Measurements from ENCODE around the gene TXNDC16.

DNA sequence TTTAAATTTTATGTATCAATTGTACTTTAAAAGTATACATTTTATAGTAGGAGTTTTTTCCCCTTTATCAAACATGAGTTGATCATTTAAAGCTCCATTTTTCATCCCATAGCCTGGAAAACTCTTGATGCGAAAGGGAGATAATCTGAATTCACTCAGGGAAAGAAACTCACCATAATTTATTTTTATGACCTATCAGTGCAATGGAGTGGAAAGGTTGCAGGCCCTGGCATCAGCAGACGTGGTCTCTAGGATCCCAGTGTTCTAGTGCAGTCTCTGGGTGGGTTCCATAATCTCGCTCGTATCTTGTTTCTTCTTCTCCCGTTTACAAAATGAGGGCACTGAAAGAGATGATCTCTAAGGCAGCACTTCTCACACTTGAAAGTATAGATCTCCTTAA lies 153.2 kb downstream of the TXNDC16 start:
- TF ChIP-seq, protein P1, sequence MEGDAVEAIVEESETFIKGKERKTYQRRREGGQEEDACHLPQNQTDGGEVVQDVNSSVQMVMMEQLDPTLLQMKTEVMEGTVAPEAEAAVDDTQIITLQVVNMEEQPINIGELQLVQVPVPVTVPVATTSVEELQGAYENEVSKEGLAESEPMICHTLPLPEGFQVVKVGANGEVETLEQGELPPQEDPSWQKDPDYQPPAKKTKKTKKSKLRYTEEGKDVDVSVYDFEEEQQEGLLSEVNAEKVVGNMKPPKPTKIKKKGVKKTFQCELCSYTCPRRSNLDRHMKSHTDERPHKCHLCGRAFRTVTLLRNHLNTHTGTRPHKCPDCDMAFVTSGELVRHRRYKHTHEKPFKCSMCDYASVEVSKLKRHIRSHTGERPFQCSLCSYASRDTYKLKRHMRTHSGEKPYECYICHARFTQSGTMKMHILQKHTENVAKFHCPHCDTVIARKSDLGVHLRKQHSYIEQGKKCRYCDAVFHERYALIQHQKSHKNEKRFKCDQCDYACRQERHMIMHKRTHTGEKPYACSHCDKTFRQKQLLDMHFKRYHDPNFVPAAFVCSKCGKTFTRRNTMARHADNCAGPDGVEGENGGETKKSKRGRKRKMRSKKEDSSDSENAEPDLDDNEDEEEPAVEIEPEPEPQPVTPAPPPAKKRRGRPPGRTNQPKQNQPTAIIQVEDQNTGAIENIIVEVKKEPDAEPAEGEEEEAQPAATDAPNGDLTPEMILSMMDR (IDR thresholded peaks at IDR 0.05; ENCODE audit: low read depth, low read length), result no peak
- no peak for TF ChIP-seq POLR2A (IDR thresholded peaks at IDR 0.05; ENCODE audit: extremely low read depth, insufficient read length)
- TF ChIP-seq, protein P2, sequence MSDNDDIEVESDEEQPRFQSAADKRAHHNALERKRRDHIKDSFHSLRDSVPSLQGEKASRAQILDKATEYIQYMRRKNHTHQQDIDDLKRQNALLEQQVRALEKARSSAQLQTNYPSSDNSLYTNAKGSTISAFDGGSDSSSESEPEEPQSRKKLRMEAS (IDR thresholded peaks at IDR 0.05; ENCODE audit: low read depth, low read length), result no peak
- no peak for TF ChIP-seq MYC (IDR thresholded peaks at IDR 0.05; ENCODE audit: low read depth, low read length)
